Measurements from ENCODE around the gene LZTS3.

- no peak for TF ChIP-seq CTCF (IDR thresholded peaks at IDR 0.05 in 2 of 3, conservative IDR thresholded peaks at IDR 0.05 in 1 of 3; ENCODE audit: control insufficient read depth in 2 of 3, extremely low read depth in 1 of 3, insufficient read depth in 1 of 3, low read depth in 3 of 3, low read length in 3 of 3)
- no peak for TF ChIP-seq ELK1 (IDR thresholded peaks at IDR 0.05; ENCODE audit: low read depth, low read length)
These were observed 35.9 kb downstream of the LZTS3 start for GRCh38 chr20:3137492-3137891.
